Measurements from ENCODE around the gene PCARE.

The PCARE gene

DNA sequence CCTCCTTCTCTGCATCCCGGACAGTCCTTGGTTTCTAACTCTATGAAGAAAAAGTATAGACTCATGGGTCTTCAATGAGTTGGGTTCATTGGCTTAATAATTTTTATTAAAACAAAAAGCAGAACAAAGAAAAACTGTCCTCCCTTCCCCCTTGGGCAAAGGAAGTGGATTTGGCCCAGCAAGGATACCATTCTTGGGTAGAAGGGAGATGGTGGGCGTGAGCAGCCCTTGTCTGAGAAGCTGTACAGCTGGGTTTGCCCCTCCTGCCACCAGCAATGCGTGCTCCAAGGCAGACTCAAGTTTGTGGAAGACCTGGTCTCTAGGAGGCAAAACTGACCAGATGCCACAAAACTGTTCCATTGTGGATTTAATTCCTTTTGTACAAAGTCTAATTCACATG, 12.7 kb downstream of the PCARE start:
- no peak for FAIRE-seq

DNA sequence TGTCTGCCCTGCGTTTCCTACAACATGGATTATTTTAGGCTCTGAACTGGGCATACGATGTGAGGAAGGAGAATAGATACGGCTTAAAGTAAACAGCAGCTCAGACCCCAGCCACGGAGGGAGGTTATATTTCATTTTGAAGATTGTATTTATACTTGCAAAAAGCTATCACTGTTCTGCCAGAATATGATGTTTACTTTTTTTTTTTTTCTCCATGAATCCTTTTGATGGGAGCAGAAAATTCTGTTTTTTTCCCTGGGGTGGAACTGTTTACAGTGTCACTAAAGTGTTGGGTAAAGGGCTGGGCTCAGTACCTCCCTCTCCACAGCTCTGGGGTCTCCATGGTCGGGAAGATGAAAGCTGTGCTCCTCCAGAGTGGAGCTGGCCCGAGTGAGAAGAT, 13.1 kb downstream of the PCARE start:
- FAIRE-seq = no peak

DNA sequence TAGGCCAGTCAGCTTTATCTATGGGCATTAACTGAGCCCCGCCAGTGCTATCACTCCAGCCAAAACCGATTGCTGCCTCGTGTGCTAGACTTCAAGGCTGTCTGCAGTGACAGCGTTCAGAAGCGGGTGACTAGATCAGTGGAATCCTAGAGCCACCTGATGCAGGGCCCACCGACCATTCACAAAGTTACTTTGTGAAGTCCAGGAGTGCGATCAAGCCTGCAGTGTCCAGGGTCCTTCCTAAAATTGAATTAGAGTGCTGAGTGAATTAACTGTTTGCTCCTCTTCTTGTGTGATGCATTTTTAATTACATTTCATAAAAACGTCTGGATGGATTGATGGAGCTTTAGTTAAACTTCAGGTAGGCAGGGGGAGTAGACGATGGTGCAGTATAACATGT, 13.9 kb downstream of the PCARE start:
- FAIRE-seq = no peak

DNA sequence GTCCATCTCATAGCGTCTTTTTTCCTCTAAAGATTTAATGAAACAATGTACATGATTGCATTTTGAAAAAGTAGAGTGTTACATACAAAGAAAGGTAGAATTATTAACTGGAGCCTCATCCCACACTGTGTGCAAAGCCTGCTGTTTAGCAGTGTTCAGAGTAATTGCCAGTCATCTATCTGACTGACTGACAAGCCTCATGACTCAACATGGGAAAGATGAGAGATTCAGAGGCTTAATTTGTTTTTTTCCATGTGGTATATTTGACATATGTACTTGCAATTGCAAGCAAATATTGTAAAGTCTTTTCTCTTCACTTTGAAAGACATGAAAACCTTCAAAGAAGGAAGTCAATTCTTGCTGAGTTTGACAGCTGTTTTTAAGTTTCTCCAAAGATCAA, 14.7 kb downstream of the PCARE start:
- no peak for FAIRE-seq

DNA sequence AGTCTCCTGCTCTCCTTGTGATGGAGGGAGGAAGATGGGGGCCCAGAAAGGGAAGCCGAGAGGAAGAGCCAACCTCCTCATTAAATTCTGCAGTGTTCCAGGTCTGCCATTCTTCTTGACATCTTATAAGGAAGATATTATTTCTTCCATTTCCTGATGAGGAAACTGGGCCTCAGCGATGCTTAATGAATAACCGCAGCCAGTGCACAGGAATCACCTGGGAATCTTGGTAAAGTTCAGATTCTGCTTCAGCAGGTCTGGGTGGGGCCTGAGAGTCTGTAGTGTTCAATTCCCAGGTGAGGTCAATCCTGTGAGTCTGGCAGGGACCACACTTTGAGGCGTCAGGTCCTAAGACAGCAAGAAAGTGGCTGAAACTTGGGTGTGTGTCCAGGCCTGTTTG, 17.3 kb downstream of the PCARE start:
- no peak for FAIRE-seq

DNA sequence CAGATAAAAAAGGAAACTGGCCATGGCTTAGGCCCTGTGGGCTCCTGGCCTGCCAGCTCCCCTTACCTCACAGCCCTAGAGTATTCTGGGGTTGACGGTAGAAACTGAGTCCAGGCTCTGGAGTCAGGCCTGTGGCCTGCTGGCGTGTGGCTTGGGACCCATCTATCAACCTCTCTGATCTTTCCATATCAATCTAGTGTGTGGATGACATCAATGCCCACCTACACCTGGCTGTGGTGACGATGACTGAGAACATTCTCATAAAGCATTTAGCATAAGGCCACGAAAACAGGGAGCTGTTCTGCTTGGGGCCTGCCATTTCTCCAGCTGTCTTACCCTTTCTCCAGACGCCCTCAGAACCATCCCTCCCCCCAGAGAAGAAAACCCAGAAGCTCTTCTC, 17.9 kb downstream of the PCARE start:
- no peak for FAIRE-seq

DNA sequence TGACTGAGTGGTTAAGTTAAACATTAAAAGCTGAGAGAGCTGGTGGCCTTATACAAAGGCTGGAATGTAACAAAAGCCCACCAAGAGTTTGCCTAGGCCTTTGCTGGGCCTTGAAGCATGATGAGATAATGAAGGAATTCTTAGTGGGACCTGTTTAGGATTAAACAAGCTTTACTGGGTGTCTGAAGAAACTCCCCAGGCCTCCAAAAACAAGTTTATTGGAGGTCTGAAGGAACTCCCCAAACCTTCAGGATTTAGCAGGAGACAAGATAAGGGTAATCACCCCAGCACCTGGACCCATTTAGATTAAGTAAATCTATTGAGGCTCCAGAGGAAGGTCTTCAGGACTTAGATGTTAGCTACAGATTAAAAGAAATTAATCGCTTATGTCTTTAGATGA, 18.7 kb downstream of the PCARE start:
- FAIRE-seq = no peak

DNA sequence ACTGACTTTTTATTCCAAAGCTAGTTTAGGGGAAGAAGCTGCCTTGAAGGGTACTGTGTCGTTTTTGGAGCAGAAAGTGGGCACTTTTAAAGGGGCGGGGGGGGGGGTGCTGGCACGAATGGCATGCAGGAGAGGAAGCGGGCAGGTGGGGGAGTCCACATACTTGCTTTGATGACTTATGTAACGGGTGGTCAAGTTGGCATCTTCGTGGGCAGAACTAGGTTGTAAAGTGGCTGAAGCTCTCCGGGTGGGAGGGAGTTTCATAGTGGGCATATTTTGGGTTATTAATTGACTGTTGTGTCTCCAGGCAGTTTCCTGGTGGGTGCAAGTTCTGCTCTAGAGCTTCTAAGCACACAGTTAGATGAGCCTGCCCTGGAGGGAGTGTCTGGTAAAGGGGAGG, 19.9 kb downstream of the PCARE start:
- FAIRE-seq = no peak

DNA sequence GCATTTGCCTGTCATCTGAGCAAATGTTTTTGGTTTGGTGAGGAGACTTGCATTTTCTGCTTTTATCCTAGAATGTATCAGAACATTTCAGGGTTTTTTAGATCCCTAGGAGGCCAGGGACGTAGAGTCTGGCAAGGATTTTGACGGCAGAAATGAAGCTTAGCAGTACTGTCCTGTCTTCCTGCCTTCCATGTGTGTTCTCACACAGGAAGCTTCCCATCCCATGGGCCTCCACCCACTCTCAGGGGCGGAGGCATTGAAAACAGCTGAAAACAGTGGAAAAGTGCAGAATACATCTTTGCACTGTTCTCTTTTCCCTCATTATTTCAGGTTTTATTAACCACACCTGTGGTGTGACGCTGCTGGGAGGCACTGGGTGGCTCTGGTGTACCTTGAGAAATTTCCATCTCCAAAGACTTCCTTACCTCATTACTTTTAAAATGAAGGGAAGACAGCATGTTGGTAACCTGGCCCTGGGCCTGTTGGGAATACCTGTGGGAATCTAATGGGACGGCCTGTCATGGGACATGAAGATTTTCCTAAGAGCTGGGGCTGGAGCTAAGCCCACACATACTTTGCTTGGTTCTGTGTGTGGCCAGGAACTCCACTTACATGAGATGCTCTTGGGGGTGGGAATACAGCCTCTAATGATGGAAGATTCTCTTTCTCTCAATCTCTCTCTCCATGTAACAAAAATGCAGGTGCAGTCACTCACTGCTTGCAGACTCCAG, 20.5 kb downstream of the PCARE start:
- FAIRE-seq = no peak

DNA sequence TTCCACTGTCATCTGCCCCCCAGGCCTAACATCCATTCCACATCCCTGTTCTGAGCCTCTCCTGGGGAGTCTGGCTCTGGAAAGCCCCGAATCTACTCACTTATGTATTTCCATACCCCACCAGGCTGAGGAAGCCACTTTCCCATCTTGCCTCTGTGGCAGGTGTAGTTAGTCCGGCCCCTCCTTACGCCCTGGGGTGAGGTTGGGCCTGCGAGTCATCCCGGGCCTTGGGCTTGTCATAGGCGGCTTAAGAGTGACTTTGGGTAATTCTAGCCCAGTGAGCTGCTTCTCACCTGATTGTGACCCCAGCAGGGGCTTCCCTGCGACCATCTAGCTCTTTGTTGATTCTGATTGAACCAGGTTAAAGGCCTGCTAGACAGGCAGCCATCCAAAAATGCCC, 21.1 kb downstream of the PCARE start:
- no peak for FAIRE-seq

DNA sequence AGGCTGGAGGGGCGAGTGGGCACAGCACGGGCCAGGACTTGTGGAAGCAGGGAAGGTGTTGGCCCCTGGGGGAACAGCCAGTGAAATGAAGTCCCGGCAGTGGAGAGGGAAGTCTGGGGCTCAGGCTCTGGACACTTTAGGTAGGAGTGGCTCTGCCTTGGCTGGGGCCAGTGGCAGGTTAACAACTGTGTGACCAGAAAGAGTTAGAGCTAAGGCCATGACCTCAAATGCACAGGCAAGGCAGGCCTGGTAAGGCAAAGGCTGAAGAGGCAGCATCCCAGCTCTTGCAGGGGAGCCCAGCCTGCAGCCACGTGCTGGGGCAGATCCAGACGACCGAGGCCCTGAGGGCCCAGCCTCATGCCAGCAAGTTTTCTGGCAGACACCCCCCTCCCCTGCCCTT, 21.5 kb downstream of the PCARE start:
- no peak for FAIRE-seq

DNA sequence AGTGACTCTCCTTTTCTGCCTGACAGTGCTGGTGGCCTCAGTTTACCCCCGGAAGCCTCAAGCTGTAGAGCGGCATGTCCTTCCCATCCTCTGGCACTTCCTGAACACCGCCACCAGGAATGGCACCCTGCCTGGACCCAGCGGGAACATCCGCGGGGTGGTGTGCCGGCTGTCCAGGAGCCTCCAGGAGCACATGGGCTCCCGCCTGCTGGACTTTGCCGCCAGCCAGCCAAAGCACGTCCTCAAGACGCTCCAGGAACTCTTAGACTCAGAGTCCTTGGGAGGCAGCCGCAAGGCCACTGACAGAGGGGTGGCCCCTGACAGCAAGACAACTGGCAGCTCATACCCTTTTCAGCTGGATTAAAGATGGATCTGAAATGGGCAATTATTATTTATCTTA, 22.6 kb downstream of the PCARE start:
- no peak for FAIRE-seq

DNA sequence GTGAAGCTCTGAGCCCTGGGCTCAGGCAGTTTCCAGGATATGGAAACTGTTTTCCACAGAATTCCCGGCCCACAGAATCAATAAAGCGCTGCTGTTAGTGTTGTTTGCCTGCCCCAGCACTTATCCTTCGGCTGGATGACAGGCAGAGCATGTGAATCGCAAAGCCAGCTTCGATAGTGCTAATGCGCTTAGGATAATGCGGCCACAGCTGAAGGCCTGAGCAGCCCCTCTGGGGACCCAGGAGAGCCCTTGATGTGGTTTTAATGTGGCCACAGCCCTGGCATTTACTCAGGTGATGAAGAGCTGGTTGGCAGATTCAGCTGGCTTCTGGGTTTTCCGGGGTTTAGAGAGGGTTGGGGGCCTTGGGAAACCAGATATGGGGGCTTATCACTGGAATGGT, 23.7 kb downstream of the PCARE start:
- FAIRE-seq = no peak

DNA sequence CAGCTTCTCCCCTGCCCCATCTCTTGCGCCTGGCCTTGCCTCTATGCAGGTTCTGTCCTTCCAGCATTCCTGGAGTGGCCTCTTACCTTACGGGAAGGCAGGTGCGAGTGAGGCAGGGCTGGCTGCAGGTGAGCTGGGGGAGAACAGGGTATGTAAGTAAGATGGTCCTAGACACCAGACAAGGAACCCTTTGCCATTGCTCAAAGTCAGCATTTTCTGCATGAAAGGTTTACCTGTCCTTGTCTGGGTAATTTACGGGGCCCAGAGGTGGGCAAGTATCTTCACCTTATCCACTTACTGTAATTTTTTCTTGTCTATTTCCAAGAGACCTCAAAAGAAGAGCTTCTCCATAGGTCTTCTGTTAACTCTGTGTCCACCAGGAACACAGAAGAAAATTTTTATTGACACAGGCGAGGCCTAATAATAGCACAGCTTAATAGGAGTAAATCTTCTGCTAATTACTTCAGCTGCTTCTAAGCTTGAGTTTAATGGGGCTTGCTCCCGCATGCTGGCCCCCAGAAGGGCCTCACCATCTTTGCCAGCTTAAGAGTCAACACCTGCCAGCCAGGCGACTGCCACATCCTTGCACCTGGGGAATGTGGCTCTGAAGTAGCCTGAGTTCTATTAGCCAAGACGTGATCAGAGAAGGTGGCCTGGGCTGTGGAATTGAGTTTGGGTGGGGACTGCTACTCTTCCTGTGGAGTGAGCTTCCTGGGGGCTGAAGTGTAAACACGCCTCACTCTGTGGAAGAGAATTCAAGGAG, 27.1 kb downstream of the PCARE start:
- no peak for FAIRE-seq

DNA sequence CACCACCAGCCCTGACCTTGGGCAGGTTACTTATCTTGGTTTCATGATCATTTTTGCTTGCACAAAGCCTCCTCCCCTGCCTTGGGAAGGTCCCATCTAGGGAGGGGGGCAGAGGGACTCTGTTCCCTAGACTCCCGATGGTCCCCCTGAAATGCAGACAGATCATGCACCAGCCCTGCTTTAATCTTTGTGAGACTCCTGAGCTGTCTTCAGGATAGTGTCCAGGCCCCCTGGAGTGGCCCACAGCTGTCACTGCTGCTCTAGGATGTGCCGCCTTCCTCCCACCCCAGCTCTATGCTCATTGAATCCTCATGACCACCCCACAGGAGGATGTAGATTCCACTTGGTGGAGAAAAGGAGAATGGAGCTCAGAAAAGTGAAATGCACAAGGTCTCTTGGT, 28.0 kb downstream of the PCARE start:
- no peak for FAIRE-seq

DNA sequence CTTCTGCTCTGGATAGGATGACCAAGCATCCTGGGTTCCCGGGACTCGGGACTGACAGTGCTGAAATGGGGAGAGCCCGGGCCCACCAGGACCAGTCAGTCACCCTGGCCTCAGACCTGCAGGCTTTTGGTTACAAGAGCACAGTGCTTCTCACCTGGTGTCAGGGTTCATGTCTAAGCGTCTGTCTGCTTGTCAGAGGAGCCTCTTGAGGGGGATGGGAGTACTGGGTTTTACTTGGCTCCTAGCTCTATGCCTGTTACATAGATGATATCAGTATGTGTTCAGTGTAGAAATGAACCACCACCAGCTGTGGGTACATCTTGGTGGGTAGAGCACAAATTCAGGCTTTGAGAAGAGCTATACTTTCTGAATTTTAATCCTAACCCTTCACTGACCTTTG, 29.9 kb downstream of the PCARE start:
- FAIRE-seq = no peak

DNA sequence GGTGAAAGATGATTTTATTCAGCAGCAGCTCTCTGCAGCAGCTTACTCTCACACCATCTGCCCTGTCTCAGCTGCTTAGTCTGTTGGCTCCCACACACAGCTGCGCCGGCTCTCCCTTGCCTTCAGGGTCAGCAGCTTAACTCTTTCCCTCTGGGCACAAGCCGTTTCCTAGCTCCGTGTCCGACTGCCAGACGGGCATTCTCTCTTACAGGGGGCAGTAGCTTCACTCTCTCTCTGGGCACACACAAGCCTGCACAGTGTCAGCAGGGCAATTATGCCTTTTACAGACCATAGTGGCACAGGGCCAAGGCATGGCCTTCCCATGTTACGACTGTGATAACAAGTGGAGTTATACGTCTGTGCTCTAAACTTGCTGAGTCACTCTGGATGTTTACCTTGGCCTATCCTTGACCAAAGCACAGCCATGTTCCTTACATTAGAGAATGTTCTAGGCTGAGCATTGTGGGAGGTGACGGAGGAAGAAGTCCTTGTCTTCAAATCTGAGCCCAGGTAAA, 31.7 kb downstream of the PCARE start:
- no peak for FAIRE-seq

DNA sequence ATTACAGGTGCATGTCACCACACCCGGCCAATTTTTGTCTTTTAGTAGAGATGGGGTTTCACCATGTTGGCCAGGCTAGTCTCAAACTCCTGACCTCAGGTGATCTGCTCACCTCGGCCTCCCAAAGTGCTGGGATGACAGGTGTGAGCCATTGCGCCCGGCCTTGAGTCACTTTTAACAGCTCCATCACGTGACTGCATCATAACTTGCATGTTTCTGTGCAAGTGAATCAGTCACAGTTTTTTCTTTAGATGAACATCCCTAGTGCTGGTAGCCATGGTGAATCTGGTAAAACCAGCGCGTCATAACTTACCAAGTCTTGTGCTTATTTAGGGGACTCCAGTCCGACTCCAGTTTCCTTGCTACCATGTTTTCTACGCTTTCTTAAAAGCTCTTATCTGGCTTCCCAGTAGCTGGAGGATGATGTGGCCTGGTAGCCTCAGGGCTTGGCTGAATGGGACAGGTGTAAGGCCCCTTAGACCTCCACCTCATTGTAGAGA, 33.1 kb downstream of the PCARE start:
- no peak for FAIRE-seq

DNA sequence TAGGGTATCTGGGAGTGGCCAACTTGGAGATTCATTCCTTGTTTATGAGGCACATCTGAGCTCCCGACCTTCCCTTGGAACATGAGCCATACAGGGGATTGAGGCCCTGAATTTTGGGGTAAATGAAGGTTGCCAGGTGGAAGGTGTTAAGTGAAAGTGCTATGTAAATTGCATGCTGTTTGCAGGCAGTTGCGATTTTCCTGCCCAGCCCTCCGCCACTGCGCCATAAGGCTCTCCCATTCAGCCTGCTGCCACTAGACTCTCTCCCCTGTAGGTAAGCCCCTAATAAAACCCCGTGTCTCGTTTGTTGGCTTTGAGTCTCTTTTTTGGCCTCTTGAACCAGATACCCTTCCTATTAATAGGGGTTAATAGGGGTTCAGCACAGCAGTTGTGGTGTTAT, 33.8 kb downstream of the PCARE start:
- FAIRE-seq = no peak

DNA sequence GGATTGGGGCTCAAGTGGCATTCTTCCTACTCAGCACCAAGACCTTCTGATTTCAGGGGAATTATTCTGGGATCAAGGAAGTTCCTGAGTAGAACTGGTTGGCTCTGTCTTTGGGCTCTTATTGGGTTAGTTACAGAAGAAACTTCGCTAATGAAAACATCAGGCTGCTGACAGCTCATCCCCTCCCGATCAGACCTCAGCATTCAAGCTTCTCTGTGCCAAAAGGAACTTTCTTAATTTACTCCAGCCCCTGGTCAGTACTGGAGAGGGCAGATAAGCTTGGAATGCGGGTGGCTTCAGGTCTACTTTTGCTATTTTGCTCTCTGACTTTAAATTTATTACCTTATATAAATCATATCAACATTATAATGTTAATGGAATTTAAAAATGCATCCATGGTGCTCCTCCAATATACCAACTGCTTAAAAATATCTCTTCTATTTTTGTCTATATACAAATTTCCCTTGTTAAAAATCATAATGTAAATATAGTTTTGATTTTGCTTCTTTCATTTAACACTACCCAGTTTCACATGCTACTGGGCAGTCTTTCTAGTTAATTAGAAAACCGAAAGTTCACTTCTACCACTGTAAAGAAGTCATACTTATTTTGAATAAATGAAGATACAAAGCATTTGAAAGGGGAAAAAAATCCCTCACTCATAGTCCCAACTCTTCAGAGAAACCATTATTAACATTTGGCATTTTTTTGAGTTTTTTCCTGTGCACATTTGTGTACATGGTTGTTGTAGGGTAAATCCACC, 34.4 kb downstream of the PCARE start:
- FAIRE-seq = no peak

DNA sequence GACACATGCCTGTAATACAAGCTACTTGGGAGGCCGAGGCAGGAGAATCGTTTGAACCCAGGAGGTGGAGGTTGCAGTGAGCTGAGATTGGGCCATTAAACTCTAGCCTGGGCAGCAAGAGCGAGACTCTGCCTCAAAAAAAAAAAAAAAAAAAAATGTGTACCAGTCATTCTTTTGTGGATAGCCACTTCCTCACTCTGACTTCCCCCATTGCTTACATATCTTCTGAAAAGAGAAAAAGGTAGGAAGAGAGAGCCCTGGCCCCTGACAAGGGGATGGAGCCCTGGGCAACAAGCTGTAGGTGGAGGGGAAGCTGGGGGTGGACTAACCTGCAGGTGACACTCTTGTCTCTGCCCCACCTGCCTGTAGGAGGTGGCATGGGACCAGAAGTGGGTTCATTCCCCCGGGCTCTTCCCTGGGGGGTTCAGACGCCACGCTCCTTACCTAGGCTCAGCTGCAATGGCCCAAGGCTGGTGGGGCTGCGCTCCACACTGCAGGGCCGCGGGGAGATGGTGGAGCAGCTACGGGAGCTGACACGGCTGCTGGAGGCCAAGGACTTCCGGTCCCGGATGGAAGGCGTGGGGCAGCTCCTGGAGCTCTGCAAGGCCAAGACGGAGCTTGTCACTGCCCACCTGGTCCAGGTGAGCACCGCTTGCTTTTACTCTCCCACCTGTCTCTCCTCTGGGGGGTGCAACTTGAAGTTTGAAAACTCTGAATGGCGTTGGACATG, 39.1 kb downstream of the PCARE start:
- no peak for FAIRE-seq

DNA sequence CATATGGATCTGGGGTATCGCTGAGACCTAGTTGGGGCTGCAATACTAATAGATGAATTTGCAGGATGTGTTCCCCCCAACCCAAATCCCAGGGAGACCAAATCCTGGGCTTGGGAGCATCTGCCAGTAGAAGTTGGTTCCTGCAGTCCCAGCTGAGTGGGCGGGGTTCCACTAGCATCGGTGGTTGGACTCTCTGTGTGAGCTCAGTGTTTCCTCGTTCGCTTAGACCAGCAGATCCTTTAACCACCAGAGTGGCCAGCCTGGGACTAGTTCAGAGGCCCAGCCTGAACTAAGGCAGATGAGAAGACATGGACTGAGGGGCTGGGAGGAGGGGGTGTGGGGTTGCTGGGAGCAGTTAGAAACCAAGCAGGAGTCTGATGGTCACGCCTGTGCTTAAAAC, 40.7 kb downstream of the PCARE start:
- no peak for FAIRE-seq

DNA sequence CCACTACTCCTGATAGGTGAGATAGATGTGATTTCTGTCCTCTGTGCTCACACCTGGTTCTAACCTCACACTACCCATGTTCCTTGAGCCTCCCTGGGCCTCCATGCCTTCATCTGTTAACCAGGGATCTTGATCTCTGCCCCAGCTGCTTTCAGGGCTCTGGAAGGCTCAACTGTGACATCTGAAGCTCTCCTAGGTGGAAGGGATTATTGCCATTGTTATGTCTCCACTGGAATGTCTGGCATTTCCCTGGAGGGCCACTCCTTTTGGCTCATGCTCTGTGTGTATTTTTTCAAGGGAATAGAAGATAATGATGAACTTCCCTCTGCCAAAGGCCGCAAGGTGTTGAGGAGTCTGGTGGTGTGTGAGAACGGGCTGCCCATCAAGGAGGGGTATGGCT, 41.2 kb downstream of the PCARE start:
- FAIRE-seq = no peak

Data from A204.1 (cell line).